HepG2 (cell line): ENCODE results near the gene EPHA5. TPM values are rescaled to one million over a fixed set of nuclear protein-coding genes. Genes with fewer than 3 reads are reported as not detected.

ENCODE experiments used
- ATAC-seq: fragments of 200-7000 bp; cut with Tn5 transposase; 3 replicates; pipeline ENCODE4 v1.9.1; 2020; ENCODE audit warnings: mild to moderate bottlenecking, moderate library complexity
- BruUV-seq: library from RNA; stranded (reverse); fragments of 400-500 nt; replicated peaks from 2 replicates; lab custom pipeline; 2021; lab: Mats Ljungman, UMichigan
- CTCF ChIA-PET: fragments of 300-600 bp; formaldehyde crosslinking; extraction: SDS; loops from one replicate; lab custom pipeline; 2021; ENCODE audit warnings: low total read pairs, inconsistent platforms, low intra/inter-chr PET ratio; lab: Yijun Ruan, JAX
- POLR2A ChIA-PET: fragments of 350-600 bp; sonication (Branson Sonifier 250); formaldehyde crosslinking; loops from one replicate; lab custom pipeline; 2020; ENCODE audit warnings: antibody characterized with exemption, inconsistent platforms; lab: Yijun Ruan, JAX
- DNase-seq: peaks from one replicate; pipeline ENCODE4 v3.0.0-alpha.2; 2015; ENCODE audit warnings: low spot score
- FAIRE-seq: peaks from 3 replicates; lab custom pipeline; 2011; peaks lifted over from hg19 to GRCh38; lab: Jason Lieb, UNC
- H2AFZ ChIP-seq: one replicate; pipeline ENCODE4 v1.6.1; 2011; ENCODE audit warnings: low read length, inconsistent platforms
- H3K27ac ChIP-seq: fragments of 300-600 bp; 3 replicates; pipeline ENCODE4 v1.8.0; 2011; ENCODE audit warnings: mixed run types, mild to moderate bottlenecking, mixed read lengths, low read length, inconsistent platforms; ENCODE audit not compliant: insufficient read depth; ENCODE audit errors: extremely low read length
- H3K27me3 ChIP-seq, 2 experiments: fragments of 200-600 bp in 1 of 2; 2 replicates in 1 of 2; 3 replicates in 1 of 2; pipeline versions ENCODE4 v1.6.0 to v1.8.0; 2011; ENCODE audit warnings: low read length in 2 of 2, mild to moderate bottlenecking in 2 of 2, moderate library complexity in 2 of 2, inconsistent platforms in 1 of 2; ENCODE audit not compliant: insufficient read depth in 2 of 2, control insufficient read depth in 1 of 2
- H3K36me3 ChIP-seq, 2 experiments: fragments of 200-600 bp in 1 of 2; replicated peaks in 1 of 2; 2 replicates in 1 of 2; 3 replicates in 1 of 2; pipeline versions ENCODE4 v1.5.1 to v1.8.0; 2011; ENCODE audit warnings: low read length in 2 of 2, inconsistent platforms in 1 of 2; ENCODE audit not compliant: insufficient read depth in 2 of 2, control insufficient read depth in 1 of 2
- H3K4me1 ChIP-seq: 2 replicates; pipeline ENCODE4 v1.5.1; 2012; ENCODE audit warnings: low read length, inconsistent platforms; ENCODE audit not compliant: insufficient read depth
- H3K4me2 ChIP-seq: 2 replicates; pipeline ENCODE4 v1.6.0; 2011; ENCODE audit warnings: low read depth, low read length, inconsistent platforms
- H3K4me3 ChIP-seq, 3 experiments: fragments of 200-600 bp in 1 of 3; sonication (generic), shearing (Covaris generic) in 1 of 3; replicated peaks in 1 of 3; 2 replicates each; pipeline ENCODE4 v1.5.1; 2011 to 2016; ENCODE audit warnings: low read length in 3 of 3, inconsistent platforms in 2 of 3, low read depth in 2 of 3, mild to moderate bottlenecking in 2 of 3, control low read depth in 1 of 3, mixed read lengths in 1 of 3; ENCODE audit not compliant: insufficient read depth in 1 of 3
- H3K79me2 ChIP-seq: one replicate; pipeline ENCODE4 v1.6.1; 2011; ENCODE audit warnings: low read length, inconsistent platforms; ENCODE audit not compliant: insufficient read depth
- H3K9ac ChIP-seq: 2 replicates; pipeline ENCODE4 v1.6.0; 2011; ENCODE audit warnings: mild to moderate bottlenecking, low read depth, low read length, inconsistent platforms; ENCODE audit not compliant: insufficient read depth
- H3K9me3 ChIP-seq: 2 replicates; pipeline ENCODE4 v1.5.1; 2012; ENCODE audit warnings: mild to moderate bottlenecking, low read length
- H4K20me1 ChIP-seq: 2 replicates; pipeline ENCODE4 v1.6.0; 2011; ENCODE audit warnings: inconsistent platforms, mild to moderate bottlenecking, low read length, moderate library complexity; ENCODE audit not compliant: insufficient read depth
- AKAP8 ChIP-seq: sonication (generic); formaldehyde crosslinking; IDR thresholded peaks from 2 replicates; pipeline ENCODE4 v1.5.1; 2020; ENCODE audit warnings: mild to moderate bottlenecking, missing genetic modification reagents
- BCL3 ChIP-seq: sonication (generic); formaldehyde crosslinking; IDR thresholded peaks from 2 replicates; pipeline ENCODE4 v1.5.1; 2020; ENCODE audit warnings: mild to moderate bottlenecking, missing genetic modification reagents, moderate library complexity
- EP300 ChIP-seq, 3 experiments: sonication (generic) in 1 of 3; formaldehyde crosslinking in 1 of 3; IDR thresholded peaks; 2 replicates each; pipeline versions ENCODE4 v1.5.1 to v1.6.1; 2011 to 2020; ENCODE audit warnings: low read depth in 2 of 3, low read length in 2 of 3, borderline replicate concordance in 1 of 3, improper control_type of control experiment in 1 of 3, mild to moderate bottlenecking in 1 of 3, missing genetic modification reagents in 1 of 3, moderate library complexity in 1 of 3
- HNRNPL ChIP-seq: fragments of 200-400 bp; formaldehyde crosslinking; IDR thresholded peaks from 2 replicates; pipeline ENCODE4 v1.6.1; 2017; ENCODE audit warnings: mild to moderate bottlenecking, low read depth, low read length
- IRF2 ChIP-seq: IDR thresholded peaks from 2 replicates; pipeline ENCODE4 v1.6.1; 2018; ENCODE audit warnings: missing genetic modification reagents, missing compliant biosample characterization
- ISL2 ChIP-seq: sonication (generic); formaldehyde crosslinking; IDR thresholded peaks from 2 replicates; pipeline ENCODE4 v1.5.0; 2020; ENCODE audit warnings: missing genetic modification reagents
- TEAD3 ChIP-seq: optimal IDR thresholded peaks from 2 replicates; pipeline ENCODE3; 2016; ENCODE audit warnings: borderline replicate concordance
- ZBTB26 ChIP-seq: IDR thresholded peaks from 2 replicates; pipeline ENCODE4 v1.6.1; 2016; ENCODE audit warnings: missing compliant biosample characterization, missing genetic modification reagents, borderline replicate concordance
- ZNF256 ChIP-seq: sonication (generic); formaldehyde crosslinking; conservative IDR thresholded peaks from 2 replicates; pipeline ENCODE4 v1.4.0; 2020; ENCODE audit warnings: missing genetic modification reagents
- ZNF441 ChIP-seq: sonication (generic); formaldehyde crosslinking; IDR thresholded peaks from 2 replicates; pipeline ENCODE4 v1.7.0; 2021; ENCODE audit warnings: missing genetic modification reagents, borderline replicate concordance
- ZNF598 ChIP-seq: sonication (generic); formaldehyde crosslinking; IDR thresholded peaks from 2 replicates; pipeline ENCODE4 v1.5.1; 2020; ENCODE audit warnings: mild to moderate bottlenecking, missing genetic modification reagents, borderline replicate concordance
- ZNF644 ChIP-seq: IDR thresholded peaks from 2 replicates; pipeline ENCODE4 v1.6.1; 2016; ENCODE audit warnings: low read depth
- ZNF775 ChIP-seq: sonication (generic); formaldehyde crosslinking; IDR thresholded peaks from 2 replicates; pipeline ENCODE4 v1.4.0; 2020; ENCODE audit warnings: missing genetic modification reagents, mild to moderate bottlenecking, moderate library complexity, borderline replicate concordance
- ZNF816 ChIP-seq: sonication (generic); formaldehyde crosslinking; IDR thresholded peaks from 2 replicates; pipeline ENCODE4 v1.8.0; 2022; ENCODE audit warnings: missing genetic modification reagents, mild to moderate bottlenecking, borderline replicate concordance
- in situ Hi-C: cut with HindIII; loops from 2 replicates; pipeline ENCODE4 v1.10.0; 2017; ENCODE audit warnings: low pct_unique_long_range_greater_than_20kb; ENCODE audit not compliant: extremely low pct_ligation_motif_present
- intact Hi-C: fragments of 100-400 bp; cut with micrococcal nuclease; formaldehyde crosslinking; loops from one replicate; pipeline ENCODE4 v1.10.0; 2022; ENCODE audit not compliant: unreplicated experiment
- polyA plus RNA-seq, 8 experiments: library from polyadenylated mRNA; depleted of rRNA in 3 of 8; stranded (reverse) in 7 of 8; unstranded in 1 of 8; fragments of >200 nt; fragmentation: Illumina TruSeq in 4 of 8; extraction: Trizol in 4 of 8; gene quantifications; 2 replicates each; pipeline versions ENCODE4 v1.2.1 to v1.2.3, GENCODE V29; 2011 to 2016; ENCODE audit warnings: low read depth in 4 of 8, missing spikeins in 1 of 8, mixed read lengths in 1 of 8; ENCODE audit not compliant: insufficient read depth in 1 of 8
- total RNA-seq, 5 experiments: library from RNA; depleted of rRNA; stranded (reverse); fragments of >200 nt; fragmentation: Illumina TruSeq; extraction: Trizol; gene quantifications; 2 replicates each; pipeline ENCODE4 v1.2.3, GENCODE V29; 2016; ENCODE audit warnings: low read depth in 1 of 5

The EPHA5 gene
- total and polyA plus RNA-seq, 2 of the 13 experiments (the other 11 are each of a cell fraction or from before 2014, with no cell fraction given) = not detected

DNA sequence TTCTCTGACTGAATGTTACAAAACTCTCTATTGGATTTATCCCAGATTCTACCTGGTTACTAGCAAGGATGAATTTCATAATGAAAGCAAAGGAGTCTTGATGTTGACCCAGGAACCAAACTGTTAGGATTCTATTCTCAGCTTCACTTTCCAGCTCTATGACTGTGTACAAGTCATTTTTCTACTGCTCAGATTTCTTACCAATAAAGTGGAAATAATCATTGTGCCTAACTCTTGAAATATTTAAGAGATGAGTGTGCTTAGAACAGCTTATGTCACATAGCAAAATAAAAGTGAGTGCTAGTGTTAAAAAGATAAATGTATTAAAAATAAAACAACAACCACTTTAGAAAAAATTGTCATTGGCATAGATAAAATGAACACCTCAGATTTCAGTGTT lies 45.6 kb downstream of the EPHA5 start:
- Histone ChIP-seq H3K36me3 (no peaks in the 10 kb centered on the region), H3K27me3 (no peaks in the 10 kb centered on the region), H3K79me2 (no peaks in the 10 kb centered on the region), H3K4me1 (no peaks in the 10 kb centered on the region), H3K4me3 (no peak overlapping the region), H3K9me3 (no peaks in the 10 kb centered on the region), H2AFZ (no peak overlapping the region), H4K20me1 (no peaks in the 10 kb centered on the region), H3K4me2 (no peak overlapping the region), H3K9ac (no peak overlapping the region), H3K27ac (no peak overlapping the region)
- intact Hi-C loops (no loop called here), in situ Hi-C loops (no loop called here)
- ChIA-PET POLR2A (no interaction called here), CTCF (no interaction called here)
- ATAC-seq (no peak), FAIRE-seq (no peak), DNase-seq (no peak)
- no peak for TF ChIP-seq IRF2
- no peak for TF ChIP-seq ZNF598 (CRISPR knock-in tag)
- no peak for TF ChIP-seq ISL2 (CRISPR knock-in tag)
- TF ChIP-seq ZNF816 (CRISPR knock-in tag) = no peak
- no peak for TF ChIP-seq TEAD3 (CRISPR knock-in tag)
- TF ChIP-seq HNRNPL = no peak
- no peak for TF ChIP-seq BCL3
- no peak for TF ChIP-seq ZNF775 (CRISPR knock-in tag)
- TF ChIP-seq ZNF644 = no peak
- TF ChIP-seq ZBTB26 (CRISPR knock-in tag) = no peak
- no peak for TF ChIP-seq ZNF256
- TF ChIP-seq ZNF441 (CRISPR knock-in tag) = no peak
- TF ChIP-seq AKAP8 (CRISPR knock-in tag) = no peak
- TF ChIP-seq EP300 (IDR thresholded peaks at IDR 0.05; ENCODE audit: low read depth in 2 of 2, low read length in 2 of 2) = no peak
- no peak for TF ChIP-seq EP300 (CRISPR knock-in tag; IDR thresholded peaks at IDR 0.05; ENCODE audit: borderline replicate concordance)
- no TSS peak for BruUV-seq
